Neuronal stem cell (in vitro differentiated cells): ENCODE results near the gene ZNF423.

Experiments used
- DNase-seq: peaks from one replicate; pipeline ENCODE4 v3.0.0-alpha.2; 2013; ENCODE audit warnings: low spot score
- H2AFZ ChIP-seq: one replicate; pipeline ENCODE4 v1.6.1; 2013; ENCODE audit warnings: mild to moderate bottlenecking, low read length, inconsistent platforms
- H2AK5ac ChIP-seq: 2 replicates; pipeline ENCODE4 v1.6.1; 2013; ENCODE audit warnings: low read depth, mild to moderate bottlenecking, inconsistent platforms, low read length, moderate library complexity, mixed read lengths
- H2BK120ac ChIP-seq: 2 replicates; pipeline ENCODE4 v1.6.1; 2013; ENCODE audit warnings: low read depth, mild to moderate bottlenecking, inconsistent platforms, low read length, moderate library complexity, mixed read lengths
- H2BK12ac ChIP-seq: one replicate; pipeline ENCODE4 v1.6.1; 2013; ENCODE audit warnings: low read length, inconsistent platforms
- H2BK15ac ChIP-seq: 2 replicates; pipeline ENCODE4 v1.6.1; 2013; ENCODE audit warnings: mild to moderate bottlenecking, low read length, inconsistent platforms, mixed read lengths
- H2BK5ac ChIP-seq: one replicate; pipeline ENCODE4 v1.6.1; 2013; ENCODE audit warnings: inconsistent platforms, mild to moderate bottlenecking, low read length, moderate library complexity
- H3K14ac ChIP-seq: one replicate; pipeline ENCODE4 v1.6.1; 2013; ENCODE audit warnings: low read length, inconsistent platforms
- H3K18ac ChIP-seq: 2 replicates; pipeline ENCODE4 v1.6.1; 2013; ENCODE audit warnings: low read length, inconsistent platforms
- H3K23ac ChIP-seq: 2 replicates; pipeline ENCODE4 v1.6.1; 2013; ENCODE audit warnings: low read depth, mild to moderate bottlenecking, mixed read lengths, low read length, inconsistent platforms; ENCODE audit not compliant: poor library complexity
- H3K27ac ChIP-seq: replicated peaks from 3 replicates; pipeline ENCODE4 v1.5.1; 2013; ENCODE audit warnings: low read length, inconsistent platforms
- H3K27me3 ChIP-seq, 3 experiments: 2 replicates each; pipeline ENCODE4 v1.6.1; 2013; ENCODE audit warnings: low read length in 3 of 3, mild to moderate bottlenecking in 2 of 3, inconsistent platforms in 1 of 3, low read depth in 1 of 3, mixed read lengths in 1 of 3, moderate library complexity in 1 of 3; ENCODE audit not compliant: control insufficient read depth in 3 of 3, insufficient read depth in 3 of 3
- H3K36me3 ChIP-seq, 2 donors: replicated peaks in 1 of 2; 2 replicates each; pipeline ENCODE4 v1.6.1; 2013; ENCODE audit warnings: low read length in 2 of 2; ENCODE audit not compliant: control insufficient read depth in 2 of 2, insufficient read depth in 2 of 2
- H3K4ac ChIP-seq: 2 replicates; pipeline ENCODE4 v1.6.1; 2013; ENCODE audit warnings: inconsistent platforms, mild to moderate bottlenecking, low read length, moderate library complexity
- H3K4me1 ChIP-seq, 2 donors: 1 replicate in 1 of 2; 2 replicates in 1 of 2; pipeline ENCODE4 v1.6.1; 2013; ENCODE audit warnings: low read length in 2 of 2, low read depth in 1 of 2; ENCODE audit not compliant: control insufficient read depth in 2 of 2, insufficient read depth in 1 of 2
- H3K4me2 ChIP-seq: one replicate; pipeline ENCODE4 v1.6.1; 2013; ENCODE audit warnings: mild to moderate bottlenecking, low read length, inconsistent platforms; ENCODE audit not compliant: insufficient read depth, poor library complexity, severe bottlenecking
- H3K4me3 ChIP-seq, 2 donors: 2 replicates each; pipeline ENCODE4 v1.5.1; 2013; ENCODE audit warnings: low read length in 2 of 2, mild to moderate bottlenecking in 2 of 2, inconsistent platforms in 1 of 2, moderate library complexity in 1 of 2
- H3K79me1 ChIP-seq: one replicate; pipeline ENCODE4 v1.6.1; 2013; ENCODE audit warnings: low read depth, mild to moderate bottlenecking, inconsistent platforms, low read length, moderate library complexity
- H3K9ac ChIP-seq: one replicate; pipeline ENCODE4 v1.6.1; 2013; ENCODE audit warnings: mild to moderate bottlenecking, low read depth, low read length, inconsistent platforms; ENCODE audit not compliant: poor library complexity
- H3K9me3 ChIP-seq, 2 donors: replicated peaks in 1 of 2; 2 replicates each; pipeline versions ENCODE3 to v1.6.1; 2013; ENCODE audit warnings: low read length in 2 of 2, mild to moderate bottlenecking in 2 of 2, inconsistent platforms in 1 of 2, low read depth in 1 of 2, mixed read lengths in 1 of 2, moderate library complexity in 1 of 2; ENCODE audit not compliant: control insufficient read depth in 2 of 2, insufficient read depth in 1 of 2
- H4K8ac ChIP-seq: one replicate; pipeline ENCODE4 v1.6.1; 2013; ENCODE audit warnings: low read depth, mild to moderate bottlenecking, inconsistent platforms, low read length, moderate library complexity
- H4K91ac ChIP-seq: one replicate; pipeline ENCODE4 v1.6.1; 2013; ENCODE audit warnings: low read length, low read depth, mild to moderate bottlenecking, inconsistent platforms; ENCODE audit not compliant: poor library complexity
- WGBS, 2 donors: extraction: QIAGEN DNeasy Blood & Tissue Kit; methylation state at CpG; one replicate each; pipeline ENCODE4 v1.1.7; 2013; ENCODE audit warnings: missing lambda C conversion rate in 2 of 2, mixed read lengths in 1 of 2; ENCODE audit not compliant: insufficient read length in 2 of 2, insufficient replicate concordance in 1 of 2; ENCODE audit errors: extremely low coverage in 2 of 2; 5-methylcytosine and 5-hydroxymethylcytosine counted together

Gene ZNF423

GRCh38 chr16:49470513-49470991, 385.4 kb downstream of the ZNF423 start:
- Histone ChIP-seq H3K4me3 (no peak overlapping the region), H3K27ac (no peak overlapping the region), H3K9ac (no peak overlapping the region), H3K14ac (no peak overlapping the region), H2AFZ (no peak overlapping the region), H2BK120ac (no peak overlapping the region), H2AK5ac (no peak overlapping the region), H3K27me3 (peaks cover 0 to 19% (median 3%) of the 10 kb centered on the region in 3 experiments), H3K9me3 (peaks cover 0 to 4% of the 10 kb centered on the region in 2 donors), H4K8ac (no peak overlapping the region), H3K36me3 (no peaks in the 10 kb centered on the region), H3K4me1 (no peaks in the 10 kb centered on the region), H3K79me1 (no peaks in the 10 kb centered on the region), H2BK12ac (no peak overlapping the region), H2BK5ac (no peak overlapping the region), H3K23ac (no peak overlapping the region), H4K91ac (no peak overlapping the region), H3K4me2 (no peak overlapping the region), H3K4ac (no peak overlapping the region), H3K18ac (peak overlapping the region; percentile 54), H2BK15ac (no peak overlapping the region)
- no peak for DNase-seq
- whole genome bisulfite sequencing, 2 donors, result no CpG with 5 or more reads among the region's 3 CpGs

GRCh38 chr16:49469930-49470451, 385.9 kb downstream of the ZNF423 start:
- Histone ChIP-seq H3K4ac (no peak overlapping the region), H3K79me1 (no peaks in the 10 kb centered on the region), H2BK120ac (no peak overlapping the region), H2AFZ (no peak overlapping the region), H3K9me3 (peaks cover 0 to under 1% of the 10 kb centered on the region in 2 donors), H3K27me3 (peaks cover 0 to 24% (median 0%) of the 10 kb centered on the region in 3 experiments), H3K14ac (no peak overlapping the region), H2BK12ac (no peak overlapping the region), H3K4me3 (no peak overlapping the region), H3K23ac (no peak overlapping the region), H3K9ac (no peak overlapping the region), H3K36me3 (no peaks in the 10 kb centered on the region), H4K8ac (no peak overlapping the region), H3K18ac (peak overlapping the region; percentile 60), H2BK15ac (no peak overlapping the region), H3K4me2 (no peak overlapping the region), H2AK5ac (no peak overlapping the region), H2BK5ac (no peak overlapping the region), H3K4me1 (no peaks in the 10 kb centered on the region), H3K27ac (no peak overlapping the region), H4K91ac (no peak overlapping the region)
- DNase-seq, result no peak
- no CpG with 5 or more reads among the region's 13 CpGs for WGBS, 2 donors

GRCh38 chr16:49469311-49469670, 386.6 kb downstream of the ZNF423 start:
- H3K14ac ChIP-seq, result no peak overlapping the region
- no CpG with 5 or more reads among the region's 6 CpGs for whole genome bisulfite sequencing, 2 donors

DNA sequence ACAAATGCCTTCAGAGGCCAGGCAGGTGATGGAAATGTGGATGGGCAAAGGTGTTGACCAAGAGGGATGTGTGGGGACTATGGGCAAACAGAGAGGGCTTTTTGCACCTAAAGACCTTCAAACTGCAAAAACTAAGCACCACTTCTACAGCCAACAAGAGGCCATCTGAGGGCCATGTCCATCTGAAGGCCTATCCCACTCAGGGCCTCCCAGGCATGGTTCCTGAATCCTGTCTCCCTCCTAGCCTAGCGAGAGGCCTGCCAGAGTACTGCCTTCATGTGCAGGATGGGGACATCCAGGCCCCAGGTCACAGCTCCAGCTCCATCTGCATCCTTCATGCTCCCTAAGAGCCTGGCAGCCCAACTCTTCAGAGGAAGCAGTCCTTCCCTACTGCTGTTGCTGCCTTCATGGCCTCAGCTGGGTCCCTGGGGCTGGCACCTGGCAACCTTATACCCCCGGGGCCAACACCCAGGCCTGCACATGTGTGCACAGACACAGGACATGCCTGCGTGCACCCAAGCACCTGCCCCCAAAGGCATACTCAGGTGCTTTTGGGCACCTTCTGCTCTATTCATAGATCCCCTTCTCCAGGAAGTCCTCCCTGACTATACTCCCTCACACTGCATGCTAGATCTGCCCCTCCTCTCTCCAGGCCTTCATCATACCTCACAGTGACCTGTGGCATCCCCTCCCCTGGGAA, 387.2 kb downstream of the ZNF423 start:
- no peak overlapping the region for H2BK15ac ChIP-seq
- WGBS, 2 donors, result no CpG with 5 or more reads among the region's 3 CpGs
- H3K4ac ChIP-seq, result no peak overlapping the region
- H2BK120ac ChIP-seq, result no peak overlapping the region
- no peak for DNase-seq
- no peak overlapping the region for H2AFZ ChIP-seq
- no peaks in the 10 kb centered on the region for H3K79me1 ChIP-seq
- H3K4me1 ChIP-seq, result peaks cover 8 to 9% of the 10 kb centered on the region in 2 donors
- H3K36me3 ChIP-seq, result no peaks in the 10 kb centered on the region
- H2AK5ac ChIP-seq, result peak overlapping the region; percentile 66
- no peak overlapping the region for H3K14ac ChIP-seq
- H3K4me3 ChIP-seq, result no peak overlapping the region
- no peaks in the 10 kb centered on the region for H3K9me3 ChIP-seq
- no peak overlapping the region for H3K27ac ChIP-seq
- peak overlapping the region; percentile 63 for H2BK12ac ChIP-seq
- H3K27me3 ChIP-seq, result peaks cover 0 to 24% (median 0%) of the 10 kb centered on the region in 3 experiments
- no peak overlapping the region for H3K9ac ChIP-seq
- no peak overlapping the region for H2BK5ac ChIP-seq
- H3K18ac ChIP-seq, result no peak overlapping the region
- H4K8ac ChIP-seq, result no peak overlapping the region
- H3K4me2 ChIP-seq, result no peak overlapping the region
- no peak overlapping the region for H4K91ac ChIP-seq
- H3K23ac ChIP-seq, result no peak overlapping the region

More at GRCh38 chr16:49469311-49469670, 386.6 kb downstream of the ZNF423 start:
- H2BK5ac ChIP-seq, result no peak overlapping the region
- peaks cover 0 to 24% (median 0%) of the 10 kb centered on the region in 3 experiments for H3K27me3 ChIP-seq
- H3K79me1 ChIP-seq, result no peaks in the 10 kb centered on the region
- no peak overlapping the region for H3K27ac ChIP-seq
- H2AK5ac ChIP-seq, result no peak overlapping the region
- H3K36me3 ChIP-seq, result no peaks in the 10 kb centered on the region
- H3K9ac ChIP-seq, result no peak overlapping the region
- H4K91ac ChIP-seq, result no peak overlapping the region
- peaks cover 3 to 5% of the 10 kb centered on the region in 2 donors for H3K4me1 ChIP-seq
- H2BK120ac ChIP-seq, result no peak overlapping the region
- H3K4ac ChIP-seq, result no peak overlapping the region
- no peak for DNase-seq
- H2BK12ac ChIP-seq, result no peak overlapping the region
- H2AFZ ChIP-seq, result no peak overlapping the region
- no peak overlapping the region for H4K8ac ChIP-seq
- no peaks in the 10 kb centered on the region for H3K9me3 ChIP-seq
- no peak overlapping the region for H3K4me2 ChIP-seq
- H3K4me3 ChIP-seq, result no peak overlapping the region
- no peak overlapping the region for H3K23ac ChIP-seq
- H3K18ac ChIP-seq, result no peak overlapping the region
- H2BK15ac ChIP-seq, result no peak overlapping the region
